T-helper 2 cell treated with Interferon-gamma antibody and Interleukin-4, amounts not matched to agents 5 μg/mL and 100 μg/mL, for 36 hours (primary cell): ENCODE measurements around the gene ETV2.
A peak's percentile ranks its signal among the peaks of the same experiment; 100 is the strongest.
"Not testable (repeated sequence)": the region's sequence is repeated elsewhere in the genome, so short reads cannot be mapped to it uniquely, and the experiment has no call there.

Source experiments
- DNase-seq: peaks from one replicate; pipeline ENCODE4 v3.0.0; 2021; ENCODE audit warnings: low spot score
- H3K27ac Mint-ChIP-seq: one replicate; pipeline ENCODE4 v1.8.0; 2021; ENCODE audit warnings: mild to moderate bottlenecking, mixed read lengths
- H3K27me3 Mint-ChIP-seq: one replicate; pipeline ENCODE4 v1.8.0; 2021; ENCODE audit warnings: low read depth, mixed read lengths
- H3K36me3 Mint-ChIP-seq: one replicate; pipeline ENCODE4 v1.8.0; 2021; ENCODE audit warnings: low read depth, mixed read lengths
- H3K4me1 Mint-ChIP-seq: one replicate; pipeline ENCODE4 v1.8.0; 2021; ENCODE audit warnings: low read depth, mixed read lengths
- H3K4me3 Mint-ChIP-seq: one replicate; pipeline ENCODE4 v1.8.0; 2022; ENCODE audit warnings: mild to moderate bottlenecking, moderate library complexity, mixed read lengths
- H3K9me3 Mint-ChIP-seq: one replicate; pipeline ENCODE4 v1.8.0; 2021; ENCODE audit warnings: mixed read lengths

The ETV2 gene

GRCh38 chr19:35639321-35639639 is 2.3 kb upstream of the ETV2 start:
- H3K27me3 Mint-ChIP-seq = no peaks in the 10 kb centered on the region
- no peak for DNase-seq
- H3K4me3 Mint-ChIP-seq = no peak overlapping the region
- no peaks in the 10 kb centered on the region for H3K9me3 Mint-ChIP-seq
- H3K27ac Mint-ChIP-seq = peak overlapping the region; percentile 48
- peaks cover 21% of the 10 kb centered on the region for H3K36me3 Mint-ChIP-seq
- H3K4me1 Mint-ChIP-seq = peaks cover 16% of the 10 kb centered on the region

DNA sequence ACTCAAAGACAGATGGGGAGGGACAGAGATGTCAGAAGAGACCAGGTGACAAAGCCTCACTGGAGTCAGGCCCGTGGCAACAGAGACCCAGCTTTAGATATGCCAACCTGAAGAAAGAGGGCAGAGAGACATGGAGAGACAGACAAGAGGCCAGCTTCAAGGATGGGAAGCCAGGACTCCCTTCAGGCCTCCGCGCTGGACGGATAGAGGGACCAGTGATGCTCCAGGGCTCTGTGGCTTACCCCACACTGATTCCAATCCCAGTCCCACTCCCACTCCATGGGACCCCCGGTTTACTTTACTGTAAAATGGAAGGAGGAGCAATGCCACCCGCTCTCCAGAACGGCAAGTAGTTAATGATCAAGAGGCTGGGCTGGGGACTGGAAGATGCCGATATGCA is 1.7 kb upstream of the ETV2 start:
- H3K9me3 Mint-ChIP-seq = no peaks in the 10 kb centered on the region
- DNase-seq = no peak
- H3K4me3 Mint-ChIP-seq = no peak overlapping the region
- H3K4me1 Mint-ChIP-seq = peaks cover 20% of the 10 kb centered on the region
- peaks cover 20% of the 10 kb centered on the region for H3K36me3 Mint-ChIP-seq
- H3K27ac Mint-ChIP-seq = peak overlapping the region; percentile 48
- H3K27me3 Mint-ChIP-seq = no peaks in the 10 kb centered on the region

DNA sequence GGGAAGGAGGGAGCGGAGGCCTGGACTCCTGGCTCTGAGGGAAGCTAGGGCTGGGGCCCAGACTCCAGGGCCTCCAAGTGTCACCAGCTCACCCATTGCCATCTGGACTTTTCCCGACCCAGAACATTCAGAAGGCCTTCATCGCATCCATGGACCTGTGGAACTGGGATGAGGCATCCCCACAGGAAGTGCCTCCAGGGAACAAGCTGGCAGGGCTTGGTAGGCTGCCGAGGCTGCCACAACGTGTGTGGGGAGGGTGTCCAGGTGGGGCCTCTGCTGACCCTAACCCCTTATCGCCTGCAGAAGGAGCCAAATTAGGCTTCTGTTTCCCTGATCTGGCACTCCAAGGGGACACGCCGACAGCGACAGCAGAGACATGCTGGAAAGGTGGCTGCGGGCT is 767 bp downstream of the ETV2 start:
- Mint-ChIP-seq H3K36me3 (peaks cover 8% of the 10 kb centered on the region), H3K27me3 (no peaks in the 10 kb centered on the region), H3K4me1 (peaks cover 35% of the 10 kb centered on the region), H3K4me3 (peak overlapping the region; percentile 78), H3K27ac (peak overlapping the region; percentile 69), H3K9me3 (no peaks in the 10 kb centered on the region)
- DNase-seq = no peak

GRCh38 chr19:35642798-35643254 is 1.3 kb downstream of the ETV2 start:
- no peak for DNase-seq
- Mint-ChIP-seq H3K36me3 (peaks cover 6% of the 10 kb centered on the region), H3K4me1 (peaks cover 35% of the 10 kb centered on the region), H3K27ac (peak overlapping the region; percentile 69), H3K9me3 (no peaks in the 10 kb centered on the region), H3K4me3 (peak overlapping the region; percentile 78), H3K27me3 (no peaks in the 10 kb centered on the region)

DNA sequence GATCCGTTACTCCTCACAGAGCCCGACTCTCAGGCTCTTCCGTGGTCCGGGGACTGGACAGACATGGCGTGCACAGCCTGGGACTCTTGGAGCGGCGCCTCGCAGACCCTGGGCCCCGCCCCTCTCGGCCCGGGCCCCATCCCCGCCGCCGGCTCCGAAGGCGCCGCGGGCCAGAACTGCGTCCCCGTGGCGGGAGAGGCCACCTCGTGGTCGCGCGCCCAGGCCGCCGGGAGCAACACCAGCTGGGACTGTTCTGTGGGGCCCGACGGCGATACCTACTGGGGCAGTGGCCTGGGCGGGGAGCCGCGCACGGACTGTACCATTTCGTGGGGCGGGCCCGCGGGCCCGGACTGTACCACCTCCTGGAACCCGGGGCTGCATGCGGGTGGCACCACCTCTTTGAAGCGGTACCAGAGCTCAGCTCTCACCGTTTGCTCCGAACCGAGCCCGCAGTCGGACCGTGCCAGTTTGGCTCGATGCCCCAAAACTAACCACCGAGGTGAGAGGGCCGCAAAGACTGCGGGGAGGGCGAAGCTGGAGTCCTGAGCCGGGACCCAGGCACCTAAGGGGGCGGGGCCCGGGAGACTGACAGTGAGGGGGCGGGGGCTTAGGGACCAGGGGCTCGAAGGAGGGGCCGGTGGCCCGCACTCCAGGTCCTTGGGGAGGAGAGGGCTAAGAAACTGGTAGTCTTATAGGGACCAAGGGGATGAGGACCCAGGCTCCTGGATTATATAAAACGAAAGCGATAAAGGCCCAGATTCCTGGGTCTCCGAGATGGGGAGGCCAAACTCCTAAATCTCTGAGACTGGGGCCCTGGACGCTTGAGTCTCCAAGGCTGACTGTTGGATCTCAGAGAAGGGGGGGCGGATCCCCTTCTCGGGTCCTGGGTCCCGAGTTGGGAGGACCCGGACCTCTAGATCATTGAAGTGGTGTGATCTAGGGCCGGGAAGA is 2.0 kb downstream of the ETV2 start:
- no peaks in the 10 kb centered on the region for H3K27me3 Mint-ChIP-seq
- H3K9me3 Mint-ChIP-seq = no peaks in the 10 kb centered on the region
- peak overlapping the region; percentile 78 for H3K4me3 Mint-ChIP-seq
- H3K27ac Mint-ChIP-seq = peak overlapping the region; percentile 89
- peaks cover 2% of the 10 kb centered on the region for H3K36me3 Mint-ChIP-seq
- peaks cover 35% of the 10 kb centered on the region for H3K4me1 Mint-ChIP-seq
- DNase-seq = peak; percentile 78

DNA sequence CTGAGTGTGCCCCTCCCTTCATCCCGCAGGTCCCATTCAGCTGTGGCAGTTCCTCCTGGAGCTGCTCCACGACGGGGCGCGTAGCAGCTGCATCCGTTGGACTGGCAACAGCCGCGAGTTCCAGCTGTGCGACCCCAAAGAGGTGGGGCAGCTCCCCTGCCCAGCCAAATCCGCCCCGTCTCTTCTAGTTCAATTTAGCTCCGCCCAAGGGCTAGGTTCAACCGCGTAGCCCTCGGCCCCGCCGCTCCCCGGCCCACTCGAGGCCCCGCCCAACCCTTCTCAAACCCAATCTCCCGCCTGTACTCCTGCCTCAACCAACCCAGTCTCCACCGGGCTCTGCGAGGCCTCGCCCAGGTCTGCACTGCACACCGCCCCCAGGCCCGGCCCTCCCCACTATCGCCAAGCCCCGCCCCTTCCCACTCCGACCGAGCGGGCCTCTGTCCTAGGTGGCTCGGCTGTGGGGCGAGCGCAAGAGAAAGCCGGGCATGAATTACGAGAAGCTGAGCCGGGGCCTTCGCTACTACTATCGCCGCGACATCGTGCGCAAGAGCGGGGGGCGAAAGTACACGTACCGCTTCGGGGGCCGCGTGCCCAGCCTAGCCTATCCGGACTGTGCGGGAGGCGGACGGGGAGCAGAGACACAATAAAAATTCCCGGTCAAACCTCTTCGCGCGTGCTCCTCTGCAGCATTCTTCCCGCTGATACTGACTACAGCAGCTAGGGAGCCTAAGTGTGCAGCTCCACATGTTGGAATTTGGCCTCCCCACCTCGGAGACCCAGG is 2.9 kb downstream of the ETV2 start:
- Mint-ChIP-seq H3K4me1 (peaks cover 40% of the 10 kb centered on the region), H3K27ac (peak overlapping the region; percentile 89), H3K27me3 (no peaks in the 10 kb centered on the region), H3K9me3 (no peaks in the 10 kb centered on the region), H3K4me3 (peak overlapping the region; percentile 78), H3K36me3 (peaks cover 4% of the 10 kb centered on the region)
- peak; percentile 95 for DNase-seq

DNA sequence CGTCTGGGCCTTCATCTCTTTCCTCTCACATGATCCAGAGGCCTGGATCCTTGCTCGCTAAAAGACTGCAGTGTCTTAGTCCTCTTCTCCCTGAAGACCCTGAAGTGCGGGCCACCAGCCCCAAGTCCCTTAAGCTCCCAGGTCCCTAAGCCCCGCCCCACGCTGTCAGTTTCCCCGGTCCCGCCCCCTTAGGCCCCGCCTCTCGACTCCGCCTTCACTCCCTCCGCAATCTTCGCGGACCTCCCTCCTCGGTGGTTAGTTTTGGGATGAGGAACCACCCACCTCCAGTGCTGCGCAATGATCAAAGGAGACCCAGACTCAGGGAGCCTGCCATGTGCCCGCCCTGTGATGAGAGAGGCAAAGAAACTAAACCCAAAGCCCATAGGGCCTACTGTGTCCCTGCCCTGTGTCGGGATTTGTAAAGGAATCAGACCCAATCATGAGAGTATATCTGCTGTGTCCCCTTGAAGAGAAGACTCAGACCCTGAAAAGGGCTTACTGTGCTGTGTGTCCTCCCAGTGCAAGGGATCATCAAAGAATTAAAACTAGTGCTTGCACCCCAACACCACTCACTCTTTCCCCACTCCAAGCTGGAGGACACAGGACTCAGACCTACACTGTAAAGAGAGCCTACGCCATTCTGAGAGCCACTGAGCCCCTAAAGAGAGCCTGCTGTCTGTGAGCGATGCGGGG is 3.6 kb downstream of the ETV2 start:
- peak overlapping the region; percentile 78 for H3K4me3 Mint-ChIP-seq
- peaks cover 40% of the 10 kb centered on the region for H3K4me1 Mint-ChIP-seq
- peaks cover 4% of the 10 kb centered on the region for H3K36me3 Mint-ChIP-seq
- DNase-seq = peak; percentile 76
- no peaks in the 10 kb centered on the region for H3K27me3 Mint-ChIP-seq
- peak overlapping the region; percentile 89 for H3K27ac Mint-ChIP-seq
- no peaks in the 10 kb centered on the region for H3K9me3 Mint-ChIP-seq

GRCh38 chr19:35645680-35646511 is 4.4 kb downstream of the ETV2 start:
- H3K9me3 Mint-ChIP-seq = no peaks in the 10 kb centered on the region
- H3K27me3 Mint-ChIP-seq = no peaks in the 10 kb centered on the region
- H3K4me1 Mint-ChIP-seq = peaks cover 40% of the 10 kb centered on the region
- no peak for DNase-seq
- peaks cover 5% of the 10 kb centered on the region for H3K36me3 Mint-ChIP-seq
- H3K27ac Mint-ChIP-seq = peak overlapping the region; percentile 17
- H3K4me3 Mint-ChIP-seq = no peak overlapping the region

- Mint-ChIP-seq H3K27ac (peak within 1 kb of the TSS; percentile 95), H3K9me3 (no peaks in the 10 kb centered on the region), H3K4me1 (peaks cover 28% of the 10 kb centered on the region), H3K4me3 (peak within 1 kb of the TSS; percentile 89), H3K27me3 (no peaks in the 10 kb centered on the region), H3K36me3 (peaks cover 15% of the 10 kb centered on the region)
- DNase-seq = peak; percentile 95
Observed at GRCh38 chr19:35648017-35648961, 6.7 kb downstream of the ETV2 start, which contains the start of gene COX6B1. TSS of gene COX6B1 (plus strand) at chr19:35648323. CDS start at chr19:35651244, 2,921 bp downstream.

- Mint-ChIP-seq H3K9me3 (no peaks in the 10 kb centered on the region), H3K4me1 (peaks cover 17% of the 10 kb centered on the region), H3K27ac (no peak overlapping the region), H3K27me3 (no peaks in the 10 kb centered on the region), H3K4me3 (no peak overlapping the region), H3K36me3 (peaks cover 28% of the 10 kb centered on the region)
- DNase-seq = no peak
Observed at GRCh38 chr19:35650581-35650980, 9.0 kb downstream of the ETV2 start.

DNA sequence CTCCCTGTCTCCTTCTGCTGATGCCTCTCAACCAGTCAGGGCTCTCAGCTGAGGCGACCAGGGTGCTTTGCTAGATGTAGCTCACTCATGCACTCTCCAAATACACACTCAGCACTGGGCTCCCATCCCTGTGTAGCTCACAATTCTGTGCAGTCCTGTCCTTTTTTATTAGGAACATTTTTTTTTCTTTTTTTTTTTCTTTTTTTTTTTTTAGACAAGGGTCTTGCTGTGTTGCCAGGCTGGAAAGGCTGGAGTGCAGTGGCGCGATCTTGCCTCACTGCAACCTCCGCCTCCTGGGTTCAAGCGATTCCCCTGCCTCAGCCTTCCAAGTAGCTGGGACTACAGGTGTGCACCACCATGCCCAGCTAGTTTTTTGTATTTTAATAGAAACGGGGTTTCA is 13.3 kb downstream of the ETV2 start:
- H3K4me3 Mint-ChIP-seq, H3K27me3 Mint-ChIP-seq: not testable (repeated sequence)

DNA sequence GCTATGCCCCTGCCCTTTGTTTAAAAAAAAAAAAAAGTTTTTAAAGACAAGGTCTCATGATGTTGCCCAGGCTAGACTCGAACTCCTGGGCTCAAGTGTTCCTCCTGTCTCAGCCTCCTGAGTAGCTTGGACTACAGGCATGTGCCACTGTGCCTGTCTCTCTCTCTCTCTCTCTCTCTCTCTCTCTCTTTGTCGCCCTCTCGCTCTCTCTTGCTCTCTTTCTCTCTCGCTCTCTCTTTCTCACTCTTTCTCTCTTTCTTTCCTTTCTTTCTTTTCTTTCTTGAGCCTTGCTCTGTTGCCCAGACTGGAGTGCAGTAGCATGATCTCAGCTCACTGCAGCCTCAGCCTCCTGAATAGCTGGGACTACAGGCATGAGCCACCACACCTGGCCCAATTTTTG is 14.1 kb downstream of the ETV2 start:
- DNase-seq = no peak
- Mint-ChIP-seq H3K4me1 (peaks cover 9% of the 10 kb centered on the region), H3K27me3 (no peaks in the 10 kb centered on the region), H3K4me3 (no peak overlapping the region), H3K36me3 (peaks cover 46% of the 10 kb centered on the region), H3K9me3 (no peaks in the 10 kb centered on the region), H3K27ac (no peak overlapping the region)

More for the DNA sequence above, 13.3 kb downstream of the ETV2 start:
- DNase-seq, H3K9me3 Mint-ChIP-seq, H3K27ac Mint-ChIP-seq, H3K4me1 Mint-ChIP-seq: not testable (repeated sequence)
- peaks cover 44% of the 10 kb centered on the region for H3K36me3 Mint-ChIP-seq
